NT2/D1 (cell line): ENCODE results near the gene SUN5.

Experiments used
- SUZ12 ChIP-seq: IDR thresholded peaks from 2 replicates; pipeline ENCODE4 v1.6.1; 2011; ENCODE audit not compliant: insufficient read length, insufficient read depth; ENCODE audit errors: extremely low read depth
- YY1 ChIP-seq: IDR thresholded peaks from 2 replicates; pipeline ENCODE4 v1.6.1; 2011; ENCODE audit not compliant: insufficient read length, insufficient read depth
- ZNF274 ChIP-seq: IDR thresholded peaks from 2 replicates; pipeline ENCODE4 v1.6.1; 2011; ENCODE audit warnings: mild to moderate bottlenecking, low read depth, low read length

DNA sequence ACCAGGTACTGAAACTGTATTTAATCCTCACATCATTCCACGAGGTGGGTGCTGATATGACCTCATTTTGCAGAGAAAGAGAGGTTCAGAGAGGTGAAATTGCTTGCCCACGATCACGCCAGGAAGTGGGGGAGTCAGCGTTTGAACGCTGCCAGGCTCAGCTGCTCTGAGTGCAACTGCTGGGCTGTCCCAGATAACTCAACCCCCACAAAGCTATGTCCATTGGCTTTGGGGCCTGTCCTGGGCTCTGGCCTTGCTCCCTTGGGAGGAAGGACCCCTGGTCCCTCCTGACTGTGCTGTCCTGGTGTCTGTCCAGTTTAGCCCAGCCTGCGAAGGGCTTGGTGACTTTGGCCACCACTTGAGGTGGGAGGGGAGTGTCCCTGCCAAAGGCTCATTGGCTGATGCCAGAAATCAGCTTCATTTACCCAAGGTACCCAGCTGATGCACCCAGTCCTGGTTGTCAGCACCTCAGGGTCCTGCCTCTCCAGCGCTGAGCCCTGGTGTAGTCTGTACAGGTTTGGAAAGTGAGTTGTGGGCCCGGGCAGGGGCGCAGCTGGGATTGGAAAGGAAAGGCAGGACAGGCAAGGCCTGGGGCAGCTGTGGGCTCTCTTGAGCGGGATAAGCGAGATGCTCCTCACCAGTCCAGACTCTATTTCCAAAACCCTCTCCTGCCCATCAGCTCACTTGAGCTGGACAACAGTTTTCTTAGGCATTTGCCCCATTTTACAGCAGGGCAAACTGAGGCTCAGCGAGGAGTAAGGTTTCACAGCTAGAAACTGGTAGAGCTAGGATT is 38.5 kb downstream of the SUN5 start:
- TF ChIP-seq SUZ12 (no peak), ZNF274 (no peak), YY1 (no peak)
